Parathyroid adenoma (tissue), 2 donors: ENCODE results near the gene CRYBG1.
A peak's percentile ranks its signal among the peaks of the same experiment; 100 is the strongest.

Experiments
- H2AFZ ChIP-seq: fragments of 300-600 bp; sonication (generic); one replicate; pipeline ENCODE4 v1.7.0; 2017; ENCODE audit warnings: antibody characterized with exemption, mild to moderate bottlenecking
- H3K27ac ChIP-seq: fragments of 300-600 bp; sonication (generic); one replicate; pipeline ENCODE4 v1.7.0; 2017
- H3K27me3 ChIP-seq: fragments of 300-600 bp; sonication (generic); one replicate; pipeline ENCODE4 v1.7.0; 2017; ENCODE audit warnings: low read length; ENCODE audit not compliant: control insufficient read depth, insufficient read depth
- H3K36me3 ChIP-seq: fragments of 300-600 bp; sonication (generic); one replicate; pipeline ENCODE4 v1.7.0; 2017; ENCODE audit warnings: low read length; ENCODE audit not compliant: control insufficient read depth, insufficient read depth
- H3K4me1 ChIP-seq: fragments of 300-600 bp; sonication (generic); one replicate; pipeline ENCODE4 v1.7.0; 2017; ENCODE audit warnings: control low read depth
- H3K4me2 ChIP-seq: fragments of 300-600 bp; sonication (generic); one replicate; pipeline ENCODE4 v1.7.0; 2017; ENCODE audit warnings: low read length
- H3K4me3 ChIP-seq: fragments of 300-600 bp; sonication (generic); one replicate; pipeline ENCODE4 v1.7.0; 2017; ENCODE audit warnings: low read depth, low read length
- H3K79me2 ChIP-seq: fragments of 300-600 bp; sonication (generic); one replicate; pipeline ENCODE4 v1.7.0; 2017; ENCODE audit warnings: control low read depth
- H3K9ac ChIP-seq: fragments of 300-600 bp; sonication (generic); one replicate; pipeline ENCODE4 v1.7.0; 2017; ENCODE audit warnings: mild to moderate bottlenecking
- H3K9me3 ChIP-seq: fragments of 300-600 bp; sonication (generic); one replicate; pipeline ENCODE4 v1.7.0; 2017; ENCODE audit warnings: low read length; ENCODE audit not compliant: control insufficient read depth
- CTCF ChIP-seq: fragments of 300-600 bp; sonication (generic); IDR thresholded peaks from one replicate; pipeline ENCODE4 v1.7.0; 2017; ENCODE audit warnings: antibody characterized with exemption, mild to moderate bottlenecking
- donor health status: primary hyperparathyroidism.

CRYBG1 gene

GRCh38 chr6:106439459-106439858 is 78.9 kb downstream of the CRYBG1 start:
- Histone ChIP-seq H3K79me2 (no peaks in the 10 kb centered on the region), H3K9ac (no peak overlapping the region), H3K27me3 (no peaks in the 10 kb centered on the region), H3K36me3 (no peaks in the 10 kb centered on the region), H3K4me1 (peaks cover 3% of the 10 kb centered on the region), H3K4me2 (no peak overlapping the region), H3K9me3 (no peaks in the 10 kb centered on the region), H3K27ac (no peak overlapping the region), H3K4me3 (no peak overlapping the region), H2AFZ (no peak overlapping the region)
- no peak for TF ChIP-seq CTCF

GRCh38 chr6:106440546-106440945 is 80.0 kb downstream of the CRYBG1 start:
- no peak overlapping the region for H2AFZ ChIP-seq
- no peak overlapping the region for H3K27ac ChIP-seq
- peaks cover 3% of the 10 kb centered on the region for H3K4me1 ChIP-seq
- H3K4me3 ChIP-seq = no peak overlapping the region
- H3K9ac ChIP-seq = no peak overlapping the region
- no peaks in the 10 kb centered on the region for H3K27me3 ChIP-seq
- no peaks in the 10 kb centered on the region for H3K79me2 ChIP-seq
- no peaks in the 10 kb centered on the region for H3K9me3 ChIP-seq
- no peak for TF ChIP-seq CTCF
- no peaks in the 10 kb centered on the region for H3K36me3 ChIP-seq
- H3K4me2 ChIP-seq = no peak overlapping the region

GRCh38 chr6:106442395-106442794 is 81.9 kb downstream of the CRYBG1 start:
- no peaks in the 10 kb centered on the region for H3K36me3 ChIP-seq
- no peak overlapping the region for H3K27ac ChIP-seq
- H2AFZ ChIP-seq = no peak overlapping the region

GRCh38 chr6:106444777-106445507 is 84.4 kb downstream of the CRYBG1 start:
- no peaks in the 10 kb centered on the region for H3K79me2 ChIP-seq
- H3K4me3 ChIP-seq = no peak overlapping the region
- TF ChIP-seq CTCF = peak; percentile 78
- H3K27ac ChIP-seq = no peak overlapping the region
- no peak overlapping the region for H3K9ac ChIP-seq
- H2AFZ ChIP-seq = no peak overlapping the region
- no peaks in the 10 kb centered on the region for H3K27me3 ChIP-seq
- no peaks in the 10 kb centered on the region for H3K36me3 ChIP-seq
- H3K4me2 ChIP-seq = no peak overlapping the region
- no peaks in the 10 kb centered on the region for H3K9me3 ChIP-seq
- H3K4me1 ChIP-seq = peaks cover 3% of the 10 kb centered on the region

More at GRCh38 chr6:106442395-106442794, 81.9 kb downstream of the CRYBG1 start:
- Histone ChIP-seq H3K27me3 (no peaks in the 10 kb centered on the region), H3K79me2 (no peaks in the 10 kb centered on the region), H3K4me2 (no peak overlapping the region), H3K4me3 (no peak overlapping the region), H3K4me1 (peaks cover 3% of the 10 kb centered on the region), H3K9me3 (no peaks in the 10 kb centered on the region), H3K9ac (no peak overlapping the region)
- TF ChIP-seq CTCF = no peak

GRCh38 chr6:106445508-106445878 is 85.0 kb downstream of the CRYBG1 start:
- no peaks in the 10 kb centered on the region for H3K79me2 ChIP-seq

More at GRCh38 chr6:106445508-106445878, 85.0 kb downstream of the CRYBG1 start:
- Histone ChIP-seq H3K4me1 (peaks cover 3% of the 10 kb centered on the region), H3K4me3 (no peak overlapping the region), H3K9ac (no peak overlapping the region), H3K36me3 (no peaks in the 10 kb centered on the region), H3K9me3 (no peaks in the 10 kb centered on the region), H3K27ac (no peak overlapping the region), H2AFZ (no peak overlapping the region), H3K27me3 (no peaks in the 10 kb centered on the region), H3K4me2 (no peak overlapping the region)
- no peak for TF ChIP-seq CTCF
